SU-DHL-6 (cell line): ENCODE data around the gene MYH3.

Experiments used
- H2AFZ ChIP-seq: fragments of 200-600 bp; sonication (generic); 2 replicates; pipeline ENCODE4 v1.6.1; 2014; ENCODE audit warnings: low read depth, mild to moderate bottlenecking, moderate library complexity, mixed read lengths, antibody characterized with exemption, low read length; ENCODE audit not compliant: severe bottlenecking
- H3F3A ChIP-seq: fragments of 200-600 bp; shearing (Covaris generic); 2 replicates; pipeline ENCODE4 v1.6.0; 2016; ENCODE audit warnings: antibody characterized with exemption, mild to moderate bottlenecking; ENCODE audit not compliant: insufficient read depth
- H3K27ac ChIP-seq: fragments of 200-600 bp; sonication (generic); 2 replicates; pipeline ENCODE4 v1.5.1; 2016; ENCODE audit warnings: low read depth, mild to moderate bottlenecking, low read length, moderate library complexity, mixed read lengths
- H3K27me3 ChIP-seq: fragments of 200-600 bp; sonication (generic), shearing (Covaris generic); 2 replicates; pipeline ENCODE4 v1.6.0; 2014; ENCODE audit warnings: mild to moderate bottlenecking, low read length
- H3K36me3 ChIP-seq: fragments of 200-600 bp; sonication (generic); 2 replicates; pipeline ENCODE4 v1.6.1; 2014; ENCODE audit warnings: mild to moderate bottlenecking, low read length, mixed read lengths
- H3K4me2 ChIP-seq: fragments of 300-600, 200-600 bp; shearing (Covaris generic), sonication (generic); 2 replicates; pipeline ENCODE4 v1.6.0; 2014; ENCODE audit warnings: low read length, low read depth, mild to moderate bottlenecking; ENCODE audit not compliant: poor library complexity, severe bottlenecking
- H3K4me3 ChIP-seq: fragments of 200-600 bp; sonication (generic); 2 replicates; pipeline ENCODE4 v1.5.1; 2014; ENCODE audit warnings: antibody characterized with exemption, low read length, mild to moderate bottlenecking, mixed read lengths; ENCODE audit not compliant: insufficient read depth, poor library complexity, severe bottlenecking
- H3K79me2 ChIP-seq: fragments of 200-600 bp; sonication (generic); 2 replicates; pipeline ENCODE4 v1.6.1; 2014; ENCODE audit warnings: mild to moderate bottlenecking, low read length, moderate library complexity; ENCODE audit not compliant: insufficient read depth
- H3K9ac ChIP-seq: fragments of 200-600 bp; sonication (generic); 2 replicates; pipeline ENCODE4 v1.7.0; 2014; ENCODE audit warnings: mild to moderate bottlenecking, low read length
- H3K9me2 ChIP-seq: fragments of 200-600 bp; sonication (generic); replicated peaks from 2 replicates; pipeline ENCODE4 v1.6.1; 2014; ENCODE audit warnings: low read length; ENCODE audit not compliant: insufficient read depth
- H3K9me3 ChIP-seq: fragments of 200-600 bp; sonication (generic); 2 replicates; pipeline ENCODE4 v1.6.1; 2014; ENCODE audit warnings: low read length, mixed read lengths; ENCODE audit not compliant: insufficient read depth
- H4K20me1 ChIP-seq: fragments of 200-600 bp; sonication (generic); 2 replicates; pipeline ENCODE4 v1.6.1; 2014; ENCODE audit warnings: low read depth, mild to moderate bottlenecking, antibody characterized with exemption, low read length, moderate library complexity, mixed read lengths
- EZH2phosphoT487 ChIP-seq: fragments of 200-600 bp; sonication (generic), shearing (Covaris generic); conservative IDR thresholded peaks from 2 replicates; pipeline ENCODE4 v1.6.1; 2018; ENCODE audit warnings: mild to moderate bottlenecking, antibody characterized with exemption, low read length, moderate library complexity, mixed read lengths
- TF ChIP-seq, protein P1 (sequence below): fragments of 200-600 bp; sonication (generic); IDR thresholded peaks from one replicate; pipeline ENCODE4 v1.5.1; 2017; ENCODE audit warnings: antibody characterized with exemption, mild to moderate bottlenecking, low read length, moderate library complexity; ENCODE audit not compliant: insufficient read depth, poor library complexity, severe bottlenecking

The MYH3 gene

DNA sequence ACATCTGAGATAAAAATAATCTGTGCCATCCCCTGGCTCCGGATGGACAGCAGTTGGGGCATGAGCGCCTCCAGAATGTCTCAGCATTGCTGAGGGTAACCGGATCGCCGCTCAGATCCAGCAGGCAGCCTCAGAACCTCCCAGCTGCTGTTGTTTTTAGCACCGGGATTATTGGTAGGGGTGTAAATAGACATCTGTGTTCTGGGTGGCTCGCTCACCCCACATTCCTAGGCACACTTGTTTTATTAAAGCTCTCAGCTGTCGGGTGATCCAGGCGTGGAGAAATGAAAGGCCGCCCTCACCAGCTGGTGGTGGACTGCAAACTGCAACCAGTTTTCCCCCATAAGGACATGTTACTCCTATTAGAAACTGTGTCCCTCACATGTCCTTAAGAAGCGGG is 32.1 kb downstream of the MYH3 start:
- Histone ChIP-seq H3K9me2 (no peaks in the 10 kb centered on the region), H4K20me1 (no peaks in the 10 kb centered on the region), H3K27ac (no peak overlapping the region), H3K9ac (no peak overlapping the region), H2AFZ (no peak overlapping the region), H3K27me3 (no peaks in the 10 kb centered on the region), H3K79me2 (no peaks in the 10 kb centered on the region), H3K9me3 (no peaks in the 10 kb centered on the region), H3K36me3 (no peaks in the 10 kb centered on the region), H3K4me2 (no peak overlapping the region), H3K4me3 (no peak overlapping the region), H3F3A (no peaks in the 10 kb centered on the region)
- TF ChIP-seq EZH2phosphoT487, result no peak
- TF ChIP-seq, protein P1, sequence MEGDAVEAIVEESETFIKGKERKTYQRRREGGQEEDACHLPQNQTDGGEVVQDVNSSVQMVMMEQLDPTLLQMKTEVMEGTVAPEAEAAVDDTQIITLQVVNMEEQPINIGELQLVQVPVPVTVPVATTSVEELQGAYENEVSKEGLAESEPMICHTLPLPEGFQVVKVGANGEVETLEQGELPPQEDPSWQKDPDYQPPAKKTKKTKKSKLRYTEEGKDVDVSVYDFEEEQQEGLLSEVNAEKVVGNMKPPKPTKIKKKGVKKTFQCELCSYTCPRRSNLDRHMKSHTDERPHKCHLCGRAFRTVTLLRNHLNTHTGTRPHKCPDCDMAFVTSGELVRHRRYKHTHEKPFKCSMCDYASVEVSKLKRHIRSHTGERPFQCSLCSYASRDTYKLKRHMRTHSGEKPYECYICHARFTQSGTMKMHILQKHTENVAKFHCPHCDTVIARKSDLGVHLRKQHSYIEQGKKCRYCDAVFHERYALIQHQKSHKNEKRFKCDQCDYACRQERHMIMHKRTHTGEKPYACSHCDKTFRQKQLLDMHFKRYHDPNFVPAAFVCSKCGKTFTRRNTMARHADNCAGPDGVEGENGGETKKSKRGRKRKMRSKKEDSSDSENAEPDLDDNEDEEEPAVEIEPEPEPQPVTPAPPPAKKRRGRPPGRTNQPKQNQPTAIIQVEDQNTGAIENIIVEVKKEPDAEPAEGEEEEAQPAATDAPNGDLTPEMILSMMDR, result no peak

DNA sequence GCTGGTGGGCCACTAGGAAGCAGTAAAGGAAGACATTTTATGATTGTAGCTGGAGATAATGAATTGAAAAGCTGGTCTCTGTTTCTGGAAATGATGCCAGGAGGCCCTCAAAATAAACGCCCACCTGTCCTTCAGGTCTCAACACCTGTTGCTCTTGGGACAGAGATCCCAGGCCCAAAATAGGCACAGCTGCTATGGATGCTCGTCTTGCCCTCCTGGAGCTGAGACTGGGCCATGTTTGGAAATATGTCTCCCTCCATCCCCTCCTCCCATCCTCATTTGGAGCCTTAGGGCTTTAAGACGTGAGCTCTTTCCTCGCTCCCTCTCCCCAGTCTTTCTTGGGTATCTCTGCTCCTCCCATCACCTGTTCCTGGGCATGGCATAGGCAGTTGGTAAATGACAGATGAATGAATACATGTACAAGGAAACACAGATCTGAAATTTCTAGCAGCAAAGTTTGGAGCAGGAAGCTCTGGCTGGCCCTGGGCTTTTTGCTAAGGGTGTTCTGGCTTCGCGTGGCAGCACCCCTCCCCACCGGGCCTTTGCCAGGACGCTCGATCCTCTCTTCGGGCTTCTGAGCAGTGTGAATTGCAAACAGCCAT is 33.3 kb downstream of the MYH3 start:
- Histone ChIP-seq H3K9ac (no peak overlapping the region), H3K4me3 (no peak overlapping the region), H3K79me2 (no peaks in the 10 kb centered on the region), H3K36me3 (no peaks in the 10 kb centered on the region), H3K27ac (no peak overlapping the region), H4K20me1 (no peaks in the 10 kb centered on the region), H2AFZ (no peak overlapping the region), H3K27me3 (no peaks in the 10 kb centered on the region), H3K9me2 (no peaks in the 10 kb centered on the region), H3F3A (no peaks in the 10 kb centered on the region), H3K4me2 (no peak overlapping the region), H3K9me3 (no peaks in the 10 kb centered on the region)
- TF ChIP-seq, protein P1, result no peak
- TF ChIP-seq EZH2phosphoT487, result no peak

- Histone ChIP-seq H3K4me2 (no peak overlapping the region), H3K79me2 (no peaks in the 10 kb centered on the region), H2AFZ (no peak overlapping the region)
These were observed 34.3 kb downstream of the MYH3 start for GRCh38 chr17:10622617-10623485.

More at GRCh38 chr17:10622617-10623485, 34.3 kb downstream of the MYH3 start:
- Histone ChIP-seq H3K4me3 (no peak overlapping the region), H3K36me3 (no peaks in the 10 kb centered on the region), H3K27me3 (no peaks in the 10 kb centered on the region), H3K9me2 (no peaks in the 10 kb centered on the region), H4K20me1 (no peaks in the 10 kb centered on the region), H3K9me3 (no peaks in the 10 kb centered on the region), H3K27ac (no peak overlapping the region), H3K9ac (no peak overlapping the region), H3F3A (no peaks in the 10 kb centered on the region)
- TF ChIP-seq EZH2phosphoT487, result no peak
- TF ChIP-seq, protein P1, result no peak
